PC-3 (cell line): ENCODE measurements around the gene KCND3. TPM values are rescaled to one million over a fixed set of nuclear protein-coding genes. Genes with fewer than 3 reads are reported as not detected.

ENCODE experiments used
- ATAC-seq: fragments of 200-7000 bp; cut with Tn5 transposase; 2 replicates; pipeline ENCODE4 v1.9.1; 2020; ENCODE audit warnings: mild to moderate bottlenecking, moderate library complexity
- BruUV-seq: library from RNA; stranded (reverse); fragments of 400-500 nt; replicated peaks from 2 replicates; lab custom pipeline; 2021; lab: Mats Ljungman, UMichigan
- CTCF ChIA-PET: fragments of 300-600 bp; sonication (Branson Sonifier 250); formaldehyde crosslinking; loops from one replicate; lab custom pipeline; 2022; ENCODE audit warnings: antibody characterized with exemption; lab: Charles Lee
- POLR2A ChIA-PET: fragments of 300-600 bp; sonication (Branson Sonifier 250); formaldehyde crosslinking; loops from one replicate; lab custom pipeline; 2022; ENCODE audit warnings: antibody characterized with exemption; ENCODE audit not compliant: unreplicated experiment; lab: Charles Lee
- DNase-seq: peaks from one replicate; pipeline ENCODE4 v3.0.0-alpha.2; 2015
- H2AFZ ChIP-seq: fragments of 300-600 bp; sonication (generic); 2 replicates; pipeline ENCODE4 v1.6.0; 2016; ENCODE audit warnings: antibody characterized with exemption, low read length
- H3F3A ChIP-seq: fragments of 300-600 bp; sonication (generic); one replicate; pipeline ENCODE4 v1.6.0; 2017; ENCODE audit warnings: antibody characterized with exemption, low read length, control low read depth, mild to moderate bottlenecking; ENCODE audit not compliant: unreplicated experiment
- H3K27ac ChIP-seq: fragments of 300-600 bp; sonication (generic); 2 replicates; pipeline ENCODE4 v1.5.1; 2016; ENCODE audit warnings: mild to moderate bottlenecking, low read length
- H3K27me3 ChIP-seq: fragments of 300-600 bp; sonication (generic); 2 replicates; pipeline ENCODE4 v1.6.1; 2016; ENCODE audit warnings: low read length, mixed read lengths
- H3K36me3 ChIP-seq: fragments of 300-600 bp; sonication (generic); 2 replicates; pipeline ENCODE4 v1.6.1; 2016; ENCODE audit warnings: low read depth, mixed run types, low read length, mixed read lengths
- H3K4me1 ChIP-seq: fragments of 300-600 bp; sonication (generic); 2 replicates; pipeline ENCODE4 v1.5.1; 2016; ENCODE audit warnings: low read length; ENCODE audit not compliant: insufficient read depth
- H3K4me2 ChIP-seq: fragments of 300-600 bp; sonication (generic); 2 replicates; pipeline ENCODE4 v1.6.0; 2016; ENCODE audit warnings: low read length
- H3K4me3 ChIP-seq: fragments of 300-600 bp; sonication (generic); 2 replicates; pipeline ENCODE4 v1.5.1; 2016; ENCODE audit warnings: mild to moderate bottlenecking, low read length, mixed read lengths
- H3K79me2 ChIP-seq: fragments of 300-600 bp; sonication (generic); 2 replicates; pipeline ENCODE4 v1.6.1; 2017; ENCODE audit warnings: low read length, mixed read lengths
- H3K9ac ChIP-seq: fragments of 300-600 bp; sonication (generic); 2 replicates; pipeline ENCODE4 v1.6.0; 2016; ENCODE audit warnings: mild to moderate bottlenecking, low read length
- H3K9me2 ChIP-seq: fragments of 300-600 bp; sonication (generic); replicated peaks from 2 replicates; pipeline ENCODE4 v1.6.1; 2016; ENCODE audit warnings: mixed run types, low read length, mixed read lengths
- H3K9me3 ChIP-seq: fragments of 300-600 bp; sonication (generic); 2 replicates; pipeline ENCODE4 v1.6.1; 2016; ENCODE audit warnings: low read length, mixed read lengths
- H4K20me1 ChIP-seq: fragments of 300-600 bp; sonication (generic); 2 replicates; pipeline ENCODE4 v1.6.1; 2016; ENCODE audit warnings: low read length, mixed read lengths
- EZH2 ChIP-seq: fragments of 300-600 bp; sonication (generic); IDR thresholded peaks from one replicate; pipeline ENCODE4 v1.6.1; 2017; ENCODE audit warnings: antibody characterized with exemption, mild to moderate bottlenecking, low read length; ENCODE audit not compliant: unreplicated experiment
- EZH2phosphoT487 ChIP-seq: fragments of 300-600 bp; sonication (generic); IDR thresholded peaks from 2 replicates; pipeline ENCODE4 v1.6.1; 2018; ENCODE audit warnings: mild to moderate bottlenecking, antibody characterized with exemption, low read length, borderline replicate concordance
- intact Hi-C: fragments of 100-400 bp; cut with micrococcal nuclease; formaldehyde crosslinking; loops from 2 replicates; pipeline ENCODE4 v1.9.0; 2023
- total RNA-seq: library from RNA; depleted of rRNA; stranded (reverse); fragments of >200 nt; gene quantifications from 2 replicates; pipeline ENCODE4 v1.2.3, GENCODE V29; 2014
- TF ChIP-seq, protein P1 (sequence below): fragments of 300-600 bp; sonication (generic); conservative IDR thresholded peaks from 2 replicates; pipeline ENCODE4 v1.5.1; 2017; ENCODE audit warnings: antibody characterized with exemption, low read depth, mild to moderate bottlenecking, low read length

KCND3 gene
- total RNA-seq, 1 experiment from 2014 or later = not detected

DNA sequence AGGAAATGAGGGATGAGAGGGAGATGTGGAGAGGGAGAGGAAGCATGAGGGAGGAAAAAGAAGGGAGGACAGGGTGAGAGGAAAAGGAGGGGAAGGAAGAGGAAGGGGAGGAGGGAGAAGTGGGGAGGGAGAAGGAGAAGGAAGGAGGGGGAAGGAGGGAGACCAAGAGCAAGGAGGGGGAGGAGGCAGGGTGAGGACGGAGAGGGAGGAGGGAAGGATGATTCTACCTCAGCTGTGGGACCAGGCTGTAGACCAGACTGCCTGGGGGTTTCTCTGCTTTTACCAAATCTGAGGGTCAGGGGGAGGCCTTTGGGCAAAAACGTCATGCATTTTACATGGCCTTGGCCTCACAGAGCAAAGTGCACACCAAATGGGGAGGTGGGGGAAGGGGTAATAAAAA, 94.5 kb downstream of the KCND3 start:
- Histone ChIP-seq H3K79me2 (no peaks in the 10 kb centered on the region), H3K27ac (no peak overlapping the region), H3F3A (no peaks in the 10 kb centered on the region), H3K4me1 (no peaks in the 10 kb centered on the region), H3K27me3 (peaks cover 60% of the 10 kb centered on the region), H3K4me2 (no peak overlapping the region), H3K9me2 (no peaks in the 10 kb centered on the region), H3K9ac (no peak overlapping the region), H4K20me1 (no peaks in the 10 kb centered on the region), H3K36me3 (no peaks in the 10 kb centered on the region), H3K4me3 (no peak overlapping the region), H3K9me3 (no peaks in the 10 kb centered on the region), H2AFZ (no peak overlapping the region)
- intact Hi-C loops = no loop called here
- TF ChIP-seq EZH2phosphoT487 (no peak), EZH2 (no peak)
- TF ChIP-seq, protein P1, sequence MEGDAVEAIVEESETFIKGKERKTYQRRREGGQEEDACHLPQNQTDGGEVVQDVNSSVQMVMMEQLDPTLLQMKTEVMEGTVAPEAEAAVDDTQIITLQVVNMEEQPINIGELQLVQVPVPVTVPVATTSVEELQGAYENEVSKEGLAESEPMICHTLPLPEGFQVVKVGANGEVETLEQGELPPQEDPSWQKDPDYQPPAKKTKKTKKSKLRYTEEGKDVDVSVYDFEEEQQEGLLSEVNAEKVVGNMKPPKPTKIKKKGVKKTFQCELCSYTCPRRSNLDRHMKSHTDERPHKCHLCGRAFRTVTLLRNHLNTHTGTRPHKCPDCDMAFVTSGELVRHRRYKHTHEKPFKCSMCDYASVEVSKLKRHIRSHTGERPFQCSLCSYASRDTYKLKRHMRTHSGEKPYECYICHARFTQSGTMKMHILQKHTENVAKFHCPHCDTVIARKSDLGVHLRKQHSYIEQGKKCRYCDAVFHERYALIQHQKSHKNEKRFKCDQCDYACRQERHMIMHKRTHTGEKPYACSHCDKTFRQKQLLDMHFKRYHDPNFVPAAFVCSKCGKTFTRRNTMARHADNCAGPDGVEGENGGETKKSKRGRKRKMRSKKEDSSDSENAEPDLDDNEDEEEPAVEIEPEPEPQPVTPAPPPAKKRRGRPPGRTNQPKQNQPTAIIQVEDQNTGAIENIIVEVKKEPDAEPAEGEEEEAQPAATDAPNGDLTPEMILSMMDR = no peak
- ATAC-seq (no peak), DNase-seq (no peak)
- CTCF ChIA-PET = no interaction called here
- no TSS peak for BruUV-seq
- POLR2A ChIA-PET = no interaction called here

DNA sequence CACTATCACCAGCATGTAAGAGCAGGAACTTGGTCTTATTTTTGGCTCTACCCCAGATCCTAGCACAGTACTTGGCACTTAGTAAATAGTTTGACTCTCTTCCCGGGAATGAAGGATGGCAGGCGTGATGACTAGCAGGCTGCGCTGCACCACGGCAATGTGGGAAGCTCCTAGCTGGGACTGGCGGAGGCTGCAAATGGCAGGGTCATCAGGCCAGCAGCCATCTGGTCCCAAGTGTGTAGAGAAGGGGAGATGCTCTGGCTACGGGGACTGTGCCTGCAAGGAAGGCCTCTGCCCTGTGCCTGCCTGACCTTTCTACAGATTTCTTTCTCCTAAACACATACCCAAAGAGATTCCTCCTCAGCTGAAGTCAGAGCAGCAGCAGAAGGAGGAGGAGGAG, 95.0 kb downstream of the KCND3 start:
- BruUV-seq = no TSS peak

DNA sequence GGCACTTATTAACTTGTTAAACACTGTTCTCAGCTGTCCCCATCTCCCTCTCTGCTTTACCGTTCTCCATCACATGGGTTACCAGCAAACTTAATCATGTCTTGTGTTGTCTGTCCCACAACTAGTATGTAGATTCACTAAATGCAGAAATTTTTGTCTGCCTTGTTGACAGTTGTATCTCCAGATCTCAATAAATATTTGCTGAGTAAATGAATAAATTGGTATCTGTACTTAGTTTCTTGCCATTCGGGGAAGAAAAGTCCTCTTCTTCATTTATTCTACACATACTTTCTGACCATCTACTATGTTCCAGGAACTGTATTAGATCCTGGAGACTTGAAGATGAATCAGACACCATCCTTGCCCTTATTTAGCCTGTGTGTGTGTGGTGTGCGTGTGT, 97.9 kb downstream of the KCND3 start:
- no peaks in the 10 kb centered on the region for H3K9me3 ChIP-seq
- H3K4me2 ChIP-seq = no peak overlapping the region
- H3K27ac ChIP-seq = no peak overlapping the region
- no peaks in the 10 kb centered on the region for H3K36me3 ChIP-seq
- H3K4me3 ChIP-seq = no peak overlapping the region
- H3K4me1 ChIP-seq = no peaks in the 10 kb centered on the region
- H3K27me3 ChIP-seq = peaks cover 69% of the 10 kb centered on the region
- no peak overlapping the region for H2AFZ ChIP-seq
- CTCF ChIA-PET = no interaction called here
- H3F3A ChIP-seq = no peaks in the 10 kb centered on the region
- no peak for TF ChIP-seq EZH2phosphoT487
- no peak for TF ChIP-seq EZH2
- TF ChIP-seq, protein P1 = no peak
- H4K20me1 ChIP-seq = no peaks in the 10 kb centered on the region
- POLR2A ChIA-PET = no interaction called here
- DNase-seq (no peak), ATAC-seq (no peak)
- no peaks in the 10 kb centered on the region for H3K9me2 ChIP-seq
- intact Hi-C loops = no loop called here
- no peaks in the 10 kb centered on the region for H3K79me2 ChIP-seq
- H3K9ac ChIP-seq = no peak overlapping the region
- no TSS peak for BruUV-seq

More for the DNA sequence above, 95.0 kb downstream of the KCND3 start:
- DNase-seq (no peak), ATAC-seq (no peak)
- Histone ChIP-seq H2AFZ (no peak overlapping the region), H3K9me3 (no peaks in the 10 kb centered on the region), H3K9ac (no peak overlapping the region), H3K9me2 (no peaks in the 10 kb centered on the region), H3K4me1 (no peaks in the 10 kb centered on the region), H3K79me2 (no peaks in the 10 kb centered on the region), H3K27me3 (peaks cover 59% of the 10 kb centered on the region), H3F3A (no peaks in the 10 kb centered on the region), H3K36me3 (no peaks in the 10 kb centered on the region), H3K4me3 (no peak overlapping the region), H4K20me1 (no peaks in the 10 kb centered on the region), H3K27ac (no peak overlapping the region), H3K4me2 (no peak overlapping the region)
- POLR2A ChIA-PET = no interaction called here
- intact Hi-C loops = no loop called here
- CTCF ChIA-PET = no interaction called here
- TF ChIP-seq EZH2 (no peak), EZH2phosphoT487 (no peak)
- TF ChIP-seq, protein P1 = no peak
